Stimulated activated CD4-positive, alpha-beta T cell treated with anti-CD3 and anti-CD28 coated beads, TNF-alpha, amount 100 ng/mL, for 4 hours (primary cell): ENCODE data around the gene ZNF205.

Experiments
- DNase-seq, 3 experiments: peaks; one replicate each; pipeline ENCODE4 v3.0.0-alpha.2; 2020; ENCODE audit warnings: low read depth in 3 of 3

The ZNF205 gene

GRCh38 chr16:3084969-3085670 is 27.3 kb upstream of the ZNF205 start:
- no peak for DNase-seq

GRCh38 chr16:3085868-3086595 is 26.4 kb upstream of the ZNF205 start:
- DNase-seq, result no peak

- DNase-seq, result no peak
Measured at GRCh38 chr16:3086596-3087242, 25.7 kb upstream of the ZNF205 start.

- DNase-seq, result no peak
Measured at GRCh38 chr16:3087243-3088235, 24.8 kb upstream of the ZNF205 start.

- DNase-seq, result no peak
Measured at GRCh38 chr16:3088450-3088849, 23.9 kb upstream of the ZNF205 start.

- no peak for DNase-seq
Measured at GRCh38 chr16:3088925-3089716, 23.3 kb upstream of the ZNF205 start.

GRCh38 chr16:3089717-3090592 is 22.4 kb upstream of the ZNF205 start:
- DNase-seq, result no peak

GRCh38 chr16:3091551-3091950 is 20.8 kb upstream of the ZNF205 start:
- DNase-seq, result no peak

- no peak for DNase-seq
Measured at GRCh38 chr16:3092501-3092941, 19.9 kb upstream of the ZNF205 start.

- peak in 1 of 3 experiments; percentile 32 for DNase-seq
Measured at GRCh38 chr16:3094289-3095027, 17.9 kb upstream of the ZNF205 start.

GRCh38 chr16:3095869-3096268 is 16.5 kb upstream of the ZNF205 start:
- peak in 1 of 3 experiments; percentile 35 for DNase-seq

GRCh38 chr16:3096362-3096761 is 16.0 kb upstream of the ZNF205 start:
- DNase-seq, result no peak

- no peak for DNase-seq
Measured at GRCh38 chr16:3097266-3097665, 15.1 kb upstream of the ZNF205 start.

- no peak for DNase-seq
Measured at GRCh38 chr16:3098459-3099394, 13.7 kb upstream of the ZNF205 start, which contains the start of gene ZSCAN10. TSS of gene ZSCAN10 (minus strand) at chr16:3099294. CDS start at chr16:3092937, 6,357 bp downstream.

GRCh38 chr16:3099395-3099731 is 13.0 kb upstream of the ZNF205 start:
- DNase-seq, result no peak

- DNase-seq, result peak; percentile 88 to 93 (median 91)
Measured at GRCh38 chr16:3099732-3100499, 12.5 kb upstream of the ZNF205 start.
